Liver (tissue), 3 donors: ENCODE data around the gene GNG14.
A peak's percentile ranks its signal among the peaks of the same experiment; 100 is the strongest.

Experiments
- CTCF ChIP-seq: fragments of 150-350 bp; IDR thresholded peaks from 2 replicates; pipeline ENCODE4 v1.5.1; 2017; ENCODE audit warnings: improper control_type of control experiment, low read depth, low read length; ENCODE audit not compliant: missing input control
- EGR1 ChIP-seq, 2 donors: IDR thresholded peaks; 2 replicates each; pipeline ENCODE4 v1.6.1; 2016 to 2018; ENCODE audit warnings: antibody characterized with exemption in 2 of 2, low read depth in 2 of 2
- FOXA1 ChIP-seq: IDR thresholded peaks from 2 replicates; pipeline ENCODE4 v1.6.1; 2016; ENCODE audit warnings: antibody characterized with exemption
- GABPA ChIP-seq, 2 donors: IDR thresholded peaks in 1 of 2; conservative IDR thresholded peaks in 1 of 2; 2 replicates each; pipeline ENCODE4 v1.6.1; 2016; ENCODE audit warnings: antibody characterized with exemption in 2 of 2, mild to moderate bottlenecking in 1 of 2, moderate library complexity in 1 of 2
- HNF4G ChIP-seq: IDR thresholded peaks from 2 replicates; pipeline ENCODE4 v1.6.1; 2016; ENCODE audit warnings: antibody characterized with exemption
- REST ChIP-seq: IDR thresholded peaks from 2 replicates; pipeline ENCODE4 v1.6.1; 2016; ENCODE audit warnings: antibody characterized with exemption, mild to moderate bottlenecking
- SP1 ChIP-seq: IDR thresholded peaks from 2 replicates; pipeline ENCODE4 v1.6.1; 2018; ENCODE audit warnings: antibody characterized with exemption, mild to moderate bottlenecking
- TAF1 ChIP-seq: conservative IDR thresholded peaks from 2 replicates; pipeline ENCODE4 v1.6.1; 2016; ENCODE audit warnings: antibody characterized with exemption, mild to moderate bottlenecking
- TF ChIP-seq, protein P1 (sequence below): IDR thresholded peaks from 2 replicates; pipeline ENCODE4 v1.6.1; 2016; ENCODE audit warnings: antibody characterized with exemption
- TF ChIP-seq, protein P2 (sequence below): IDR thresholded peaks from 2 replicates; pipeline ENCODE4 v1.6.1; 2016; ENCODE audit warnings: antibody characterized with exemption
- TF ChIP-seq, protein P3 (sequence below): IDR thresholded peaks from 2 replicates; pipeline ENCODE4 v1.6.1; 2016; ENCODE audit warnings: antibody characterized with exemption
- donor health status: healthy.
- donor health status: healthy.

DNA sequence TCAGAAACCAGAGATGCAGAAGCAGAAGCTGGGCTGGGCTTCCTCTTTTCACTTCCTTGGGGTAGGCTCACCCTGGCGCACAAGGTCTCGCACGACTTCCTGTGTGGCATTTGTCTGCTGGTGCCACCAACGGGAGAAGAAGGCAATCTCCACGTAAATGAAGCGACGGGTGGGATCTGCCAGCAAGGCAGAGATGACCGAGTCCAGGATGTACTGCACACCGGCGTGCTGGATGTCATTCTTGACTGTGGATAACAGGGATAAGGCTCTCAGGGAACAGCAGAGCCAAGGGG lies 22.6 kb upstream of the GNG14 start:
- no peak for TF ChIP-seq CTCF
- no peak for TF ChIP-seq TAF1
- TF ChIP-seq FOXA1, result no peak
- TF ChIP-seq GABPA (IDR thresholded peaks at IDR 0.05 in 1 of 2, conservative IDR thresholded peaks at IDR 0.05 in 1 of 2), result peak in 1 of 2 donors; percentile 39
- TF ChIP-seq, protein P1, sequence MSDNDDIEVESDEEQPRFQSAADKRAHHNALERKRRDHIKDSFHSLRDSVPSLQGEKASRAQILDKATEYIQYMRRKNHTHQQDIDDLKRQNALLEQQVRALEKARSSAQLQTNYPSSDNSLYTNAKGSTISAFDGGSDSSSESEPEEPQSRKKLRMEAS, result no peak
- no peak for TF ChIP-seq REST
- TF ChIP-seq, protein P2, sequence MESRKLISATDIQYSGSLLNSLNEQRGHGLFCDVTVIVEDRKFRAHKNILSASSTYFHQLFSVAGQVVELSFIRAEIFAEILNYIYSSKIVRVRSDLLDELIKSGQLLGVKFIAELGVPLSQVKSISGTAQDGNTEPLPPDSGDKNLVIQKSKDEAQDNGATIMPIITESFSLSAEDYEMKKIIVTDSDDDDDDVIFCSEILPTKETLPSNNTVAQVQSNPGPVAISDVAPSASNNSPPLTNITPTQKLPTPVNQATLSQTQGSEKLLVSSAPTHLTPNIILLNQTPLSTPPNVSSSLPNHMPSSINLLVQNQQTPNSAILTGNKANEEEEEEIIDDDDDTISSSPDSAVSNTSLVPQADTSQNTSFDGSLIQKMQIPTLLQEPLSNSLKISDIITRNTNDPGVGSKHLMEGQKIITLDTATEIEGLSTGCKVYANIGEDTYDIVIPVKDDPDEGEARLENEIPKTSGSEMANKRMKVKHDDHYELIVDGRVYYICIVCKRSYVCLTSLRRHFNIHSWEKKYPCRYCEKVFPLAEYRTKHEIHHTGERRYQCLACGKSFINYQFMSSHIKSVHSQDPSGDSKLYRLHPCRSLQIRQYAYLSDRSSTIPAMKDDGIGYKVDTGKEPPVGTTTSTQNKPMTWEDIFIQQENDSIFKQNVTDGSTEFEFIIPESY, result no peak
- TF ChIP-seq, protein P3, sequence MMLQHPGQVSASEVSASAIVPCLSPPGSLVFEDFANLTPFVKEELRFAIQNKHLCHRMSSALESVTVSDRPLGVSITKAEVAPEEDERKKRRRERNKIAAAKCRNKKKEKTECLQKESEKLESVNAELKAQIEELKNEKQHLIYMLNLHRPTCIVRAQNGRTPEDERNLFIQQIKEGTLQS, result no peak
- TF ChIP-seq HNF4G, result no peak
- TF ChIP-seq SP1, result no peak
- TF ChIP-seq EGR1 (IDR thresholded peaks at IDR 0.05; ENCODE audit: low read depth in 2 of 2), result no peak
